Measurements from ENCODE around the gene ZFAND4.

DNA sequence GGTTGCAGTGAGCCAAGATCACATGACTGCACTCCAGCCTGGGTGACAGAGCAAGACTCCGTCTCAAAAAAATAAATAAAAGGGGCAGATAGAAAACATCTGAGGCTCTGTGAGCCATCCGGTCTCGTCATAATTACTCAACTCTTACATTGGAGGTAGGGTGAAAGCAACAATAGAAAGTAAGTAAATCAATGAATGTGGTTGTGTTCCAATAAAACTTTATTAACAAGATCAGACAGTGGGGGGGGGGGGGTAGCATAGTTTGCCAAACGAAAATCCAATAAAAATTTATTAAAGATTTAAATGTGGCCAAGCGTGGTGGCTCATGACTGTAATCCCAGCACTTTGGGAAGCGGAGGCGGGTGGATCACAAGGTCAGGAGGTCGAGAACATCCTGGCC, 2.8 kb upstream of the ZFAND4 start:
- TF ChIP-seq GATA2 (CRISPR knock-in tag; IDR thresholded peaks at IDR 0.05) (no peak), HSF4 (CRISPR knock-in tag; IDR thresholded peaks at IDR 0.05; ENCODE audit: borderline replicate concordance) (no peak), BHLHE40 (IDR thresholded peaks at IDR 0.05; ENCODE audit: low read length) (no peak), NELFE (IDR thresholded peaks at IDR 0.05; ENCODE audit: insufficient read depth, insufficient read length) (no peak), SP1 (CRISPR knock-in tag; IDR thresholded peaks at IDR 0.05) (no peak)
